NCI-H524 treated with DMSO at 0.1 percent for 48 hours (cell line): Measurements from ENCODE around the gene DAB2IP.
"Not testable (repeated sequence)": the region's sequence is repeated elsewhere in the genome, so short reads cannot be mapped to it uniquely, and the experiment has no call there.

ENCODE experiments used
- DNase-seq: peaks from one replicate; lab custom pipeline; 2025; lab: John Stamatoyannopoulos, UW

DAB2IP gene

GRCh38 chr9:121776739-121777637, 125.6 kb downstream of the DAB2IP start:
- no peak for DNase-seq

GRCh38 chr9:121778252-121779225, 127.1 kb downstream of the DAB2IP start:
- DNase-seq: no peak

GRCh38 chr9:121779381-121780117, 128.1 kb downstream of the DAB2IP start:
- DNase-seq: no peak

GRCh38 chr9:121780177-121781040, 129.0 kb downstream of the DAB2IP start:
- no peak for DNase-seq

GRCh38 chr9:121781145-121781548, 129.7 kb downstream of the DAB2IP start:
- no peak for DNase-seq

GRCh38 chr9:121781701-121782464, 130.4 kb downstream of the DAB2IP start:
- DNase-seq: no peak

GRCh38 chr9:121782514-121783110, 131.2 kb downstream of the DAB2IP start:
- no peak for DNase-seq

- no peak for DNase-seq
Measured at GRCh38 chr9:121783111-121783510, 131.7 kb downstream of the DAB2IP start.

- no peak for DNase-seq
Measured at GRCh38 chr9:121783521-121784507, 132.4 kb downstream of the DAB2IP start.

- no peak for DNase-seq
Measured at GRCh38 chr9:121784731-121785411, 133.4 kb downstream of the DAB2IP start.

- no peak for DNase-seq
Measured at GRCh38 chr9:121785673-121786542, 134.5 kb downstream of the DAB2IP start.

- no peak for DNase-seq
Measured at GRCh38 chr9:121786543-121786948, 135.1 kb downstream of the DAB2IP start.

GRCh38 chr9:121786998-121787422, 135.6 kb downstream of the DAB2IP start:
- no peak for DNase-seq

GRCh38 chr9:121788686-121789366, 137.4 kb downstream of the DAB2IP start:
- DNase-seq: no peak

GRCh38 chr9:121790841-121791240, 139.4 kb downstream of the DAB2IP start:
- DNase-seq: no peak

- DNase-seq: not testable (repeated sequence)
Measured at GRCh38 chr9:121792476-121792875, 141.0 kb downstream of the DAB2IP start.
